ENCODE results near the gene FADS1. TPM values are rescaled to one million over a fixed set of nuclear protein-coding genes. Genes with fewer than 3 reads are reported as not detected.
A peak's percentile ranks its signal among the peaks of the same experiment; 100 is the strongest.

The FADS1 gene
- total and polyA plus RNA-seq, 2 of the 13 experiments (the other 11 are each of a cell fraction or from before 2014, with no cell fraction given), result 91.8 to 108 TPM

DNA sequence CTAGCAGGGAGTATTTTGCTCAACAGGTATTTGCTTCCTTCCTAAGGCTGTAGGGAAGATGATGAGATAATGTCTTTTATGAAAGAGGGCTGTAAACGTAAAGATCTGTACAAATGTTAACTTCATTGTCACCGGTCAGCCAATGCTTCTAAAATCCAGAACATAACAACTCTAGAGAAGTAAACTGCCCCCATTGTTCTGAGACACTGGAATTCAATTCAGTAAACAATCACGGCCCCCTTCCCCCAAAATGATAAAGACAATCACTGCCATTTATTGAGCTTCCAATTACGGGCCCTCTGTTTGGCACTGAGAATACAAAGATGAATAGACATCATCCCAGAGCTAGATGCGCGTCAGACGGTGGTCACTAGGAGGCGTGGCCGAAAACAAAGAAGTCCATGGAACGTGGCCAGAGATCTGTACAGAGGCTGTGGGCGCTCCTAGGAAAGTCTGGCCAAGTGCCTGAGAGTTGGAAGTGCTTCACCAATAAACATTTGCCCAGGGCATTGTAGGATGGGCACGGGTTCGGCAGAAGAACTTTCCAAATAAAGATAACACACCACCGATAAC, 25.0 kb downstream of the FADS1 start (continued):
- TF ChIP-seq PHF20 (CRISPR knock-in tag; IDR thresholded peaks at IDR 0.05) (no peak), ZNF776 (CRISPR knock-in tag; IDR thresholded peaks at IDR 0.05) (no peak), ZNF570 (CRISPR knock-in tag; IDR thresholded peaks at IDR 0.05; ENCODE audit: borderline replicate concordance) (no peak), NCOA1 (CRISPR knock-in tag; IDR thresholded peaks at IDR 0.05) (no peak), MIER3 (CRISPR knock-in tag; IDR thresholded peaks at IDR 0.05; ENCODE audit: borderline replicate concordance) (no peak), ZBTB7A (CRISPR knock-in tag; IDR thresholded peaks at IDR 0.05) (no peak), MIER2 (CRISPR knock-in tag; IDR thresholded peaks at IDR 0.05) (no peak), PHF21A (CRISPR knock-in tag; IDR thresholded peaks at IDR 0.05) (0 out of 2 replicates have a peak, but pooled peaks have one; percentile 3), NFRKB (IDR thresholded peaks at IDR 0.05) (no peak), ZFP90 (CRISPR knock-in tag; IDR thresholded peaks at IDR 0.05; ENCODE audit: borderline replicate concordance) (no peak), ARID2 (CRISPR knock-in tag; IDR thresholded peaks at IDR 0.05; ENCODE audit: borderline replicate concordance) (no peak), RFXANK (CRISPR knock-in tag; IDR thresholded peaks at IDR 0.05) (no peak), RAD51 (IDR thresholded peaks at IDR 0.05; ENCODE audit: borderline replicate concordance) (no peak), HNRNPK (IDR thresholded peaks at IDR 0.05; ENCODE audit: low read depth, low read length, poor library complexity, severe bottlenecking) (no peak), ZNF788 (CRISPR knock-in tag; IDR thresholded peaks at IDR 0.05; ENCODE audit: borderline replicate concordance) (0 out of 2 replicates have a peak, but pooled peaks have one; percentile 1)
- TF ChIP-seq, protein P1, sequence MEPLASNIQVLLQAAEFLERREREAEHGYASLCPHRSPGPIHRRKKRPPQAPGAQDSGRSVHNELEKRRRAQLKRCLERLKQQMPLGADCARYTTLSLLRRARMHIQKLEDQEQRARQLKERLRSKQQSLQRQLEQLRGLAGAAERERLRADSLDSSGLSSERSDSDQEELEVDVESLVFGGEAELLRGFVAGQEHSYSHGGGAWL (CRISPR knock-in tag; IDR thresholded peaks at IDR 0.05), result no peak
- TF ChIP-seq, protein P2, sequence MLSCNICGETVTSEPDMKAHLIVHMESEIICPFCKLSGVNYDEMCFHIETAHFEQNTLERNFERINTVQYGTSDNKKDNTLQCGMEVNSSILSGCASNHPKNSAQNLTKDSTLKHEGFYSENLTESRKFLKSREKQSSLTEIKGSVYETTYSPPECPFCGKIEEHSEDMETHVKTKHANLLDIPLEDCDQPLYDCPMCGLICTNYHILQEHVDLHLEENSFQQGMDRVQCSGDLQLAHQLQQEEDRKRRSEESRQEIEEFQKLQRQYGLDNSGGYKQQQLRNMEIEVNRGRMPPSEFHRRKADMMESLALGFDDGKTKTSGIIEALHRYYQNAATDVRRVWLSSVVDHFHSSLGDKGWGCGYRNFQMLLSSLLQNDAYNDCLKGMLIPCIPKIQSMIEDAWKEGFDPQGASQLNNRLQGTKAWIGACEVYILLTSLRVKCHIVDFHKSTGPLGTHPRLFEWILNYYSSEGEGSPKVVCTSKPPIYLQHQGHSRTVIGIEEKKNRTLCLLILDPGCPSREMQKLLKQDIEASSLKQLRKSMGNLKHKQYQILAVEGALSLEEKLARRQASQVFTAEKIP (CRISPR knock-in tag; IDR thresholded peaks at IDR 0.05; ENCODE audit: borderline replicate concordance), result no peak
- TF ChIP-seq, protein P3, sequence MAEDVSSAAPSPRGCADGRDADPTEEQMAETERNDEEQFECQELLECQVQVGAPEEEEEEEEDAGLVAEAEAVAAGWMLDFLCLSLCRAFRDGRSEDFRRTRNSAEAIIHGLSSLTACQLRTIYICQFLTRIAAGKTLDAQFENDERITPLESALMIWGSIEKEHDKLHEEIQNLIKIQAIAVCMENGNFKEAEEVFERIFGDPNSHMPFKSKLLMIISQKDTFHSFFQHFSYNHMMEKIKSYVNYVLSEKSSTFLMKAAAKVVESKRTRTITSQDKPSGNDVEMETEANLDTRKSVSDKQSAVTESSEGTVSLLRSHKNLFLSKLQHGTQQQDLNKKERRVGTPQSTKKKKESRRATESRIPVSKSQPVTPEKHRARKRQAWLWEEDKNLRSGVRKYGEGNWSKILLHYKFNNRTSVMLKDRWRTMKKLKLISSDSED (CRISPR knock-in tag; IDR thresholded peaks at IDR 0.05), result no peak
- TF ChIP-seq, protein P4, sequence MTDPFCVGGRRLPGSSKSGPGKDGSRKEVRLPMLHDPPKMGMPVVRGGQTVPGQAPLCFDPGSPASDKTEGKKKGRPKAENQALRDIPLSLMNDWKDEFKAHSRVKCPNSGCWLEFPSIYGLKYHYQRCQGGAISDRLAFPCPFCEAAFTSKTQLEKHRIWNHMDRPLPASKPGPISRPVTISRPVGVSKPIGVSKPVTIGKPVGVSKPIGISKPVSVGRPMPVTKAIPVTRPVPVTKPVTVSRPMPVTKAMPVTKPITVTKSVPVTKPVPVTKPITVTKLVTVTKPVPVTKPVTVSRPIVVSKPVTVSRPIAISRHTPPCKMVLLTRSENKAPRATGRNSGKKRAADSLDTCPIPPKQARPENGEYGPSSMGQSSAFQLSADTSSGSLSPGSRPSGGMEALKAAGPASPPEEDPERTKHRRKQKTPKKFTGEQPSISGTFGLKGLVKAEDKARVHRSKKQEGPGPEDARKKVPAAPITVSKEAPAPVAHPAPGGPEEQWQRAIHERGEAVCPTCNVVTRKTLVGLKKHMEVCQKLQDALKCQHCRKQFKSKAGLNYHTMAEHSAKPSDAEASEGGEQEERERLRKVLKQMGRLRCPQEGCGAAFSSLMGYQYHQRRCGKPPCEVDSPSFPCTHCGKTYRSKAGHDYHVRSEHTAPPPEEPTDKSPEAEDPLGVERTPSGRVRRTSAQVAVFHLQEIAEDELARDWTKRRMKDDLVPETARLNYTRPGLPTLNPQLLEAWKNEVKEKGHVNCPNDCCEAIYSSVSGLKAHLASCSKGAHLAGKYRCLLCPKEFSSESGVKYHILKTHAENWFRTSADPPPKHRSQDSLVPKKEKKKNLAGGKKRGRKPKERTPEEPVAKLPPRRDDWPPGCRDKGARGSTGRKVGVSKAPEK (CRISPR knock-in tag; IDR thresholded peaks at IDR 0.05; ENCODE audit: borderline replicate concordance), result no peak
- TF ChIP-seq, protein P5, sequence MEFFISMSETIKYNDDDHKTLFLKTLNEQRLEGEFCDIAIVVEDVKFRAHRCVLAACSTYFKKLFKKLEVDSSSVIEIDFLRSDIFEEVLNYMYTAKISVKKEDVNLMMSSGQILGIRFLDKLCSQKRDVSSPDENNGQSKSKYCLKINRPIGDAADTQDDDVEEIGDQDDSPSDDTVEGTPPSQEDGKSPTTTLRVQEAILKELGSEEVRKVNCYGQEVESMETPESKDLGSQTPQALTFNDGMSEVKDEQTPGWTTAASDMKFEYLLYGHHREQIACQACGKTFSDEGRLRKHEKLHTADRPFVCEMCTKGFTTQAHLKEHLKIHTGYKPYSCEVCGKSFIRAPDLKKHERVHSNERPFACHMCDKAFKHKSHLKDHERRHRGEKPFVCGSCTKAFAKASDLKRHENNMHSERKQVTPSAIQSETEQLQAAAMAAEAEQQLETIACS (CRISPR knock-in tag; IDR thresholded peaks at IDR 0.05), result no peak
- TF ChIP-seq, protein P6, sequence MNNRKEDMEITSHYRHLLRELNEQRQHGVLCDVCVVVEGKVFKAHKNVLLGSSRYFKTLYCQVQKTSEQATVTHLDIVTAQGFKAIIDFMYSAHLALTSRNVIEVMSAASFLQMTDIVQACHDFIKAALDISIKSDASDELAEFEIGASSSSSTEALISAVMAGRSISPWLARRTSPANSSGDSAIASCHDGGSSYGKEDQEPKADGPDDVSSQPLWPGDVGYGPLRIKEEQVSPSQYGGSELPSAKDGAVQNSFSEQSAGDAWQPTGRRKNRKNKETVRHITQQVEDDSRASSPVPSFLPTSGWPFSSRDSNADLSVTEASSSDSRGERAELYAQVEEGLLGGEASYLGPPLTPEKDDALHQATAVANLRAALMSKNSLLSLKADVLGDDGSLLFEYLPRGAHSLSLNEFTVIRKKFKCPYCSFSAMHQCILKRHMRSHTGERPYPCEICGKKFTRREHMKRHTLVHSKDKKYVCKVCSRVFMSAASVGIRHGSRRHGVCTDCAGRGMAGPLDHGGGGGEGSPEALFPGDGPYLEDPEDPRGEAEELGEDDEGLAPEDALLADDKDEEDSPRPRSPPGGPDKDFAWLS (CRISPR knock-in tag; IDR thresholded peaks at IDR 0.05; ENCODE audit: borderline replicate concordance), result no peak

Data from HepG2 (cell line).